DMS114 treated with DMSO at 0.1 percent for 48 hours (cell line): ENCODE results near the gene NFIA.

Source experiments
- DNase-seq: peaks from one replicate; lab custom pipeline; 2025; ENCODE audit not compliant: unreplicated experiment; lab: John Stamatoyannopoulos, UW

Gene NFIA

DNA sequence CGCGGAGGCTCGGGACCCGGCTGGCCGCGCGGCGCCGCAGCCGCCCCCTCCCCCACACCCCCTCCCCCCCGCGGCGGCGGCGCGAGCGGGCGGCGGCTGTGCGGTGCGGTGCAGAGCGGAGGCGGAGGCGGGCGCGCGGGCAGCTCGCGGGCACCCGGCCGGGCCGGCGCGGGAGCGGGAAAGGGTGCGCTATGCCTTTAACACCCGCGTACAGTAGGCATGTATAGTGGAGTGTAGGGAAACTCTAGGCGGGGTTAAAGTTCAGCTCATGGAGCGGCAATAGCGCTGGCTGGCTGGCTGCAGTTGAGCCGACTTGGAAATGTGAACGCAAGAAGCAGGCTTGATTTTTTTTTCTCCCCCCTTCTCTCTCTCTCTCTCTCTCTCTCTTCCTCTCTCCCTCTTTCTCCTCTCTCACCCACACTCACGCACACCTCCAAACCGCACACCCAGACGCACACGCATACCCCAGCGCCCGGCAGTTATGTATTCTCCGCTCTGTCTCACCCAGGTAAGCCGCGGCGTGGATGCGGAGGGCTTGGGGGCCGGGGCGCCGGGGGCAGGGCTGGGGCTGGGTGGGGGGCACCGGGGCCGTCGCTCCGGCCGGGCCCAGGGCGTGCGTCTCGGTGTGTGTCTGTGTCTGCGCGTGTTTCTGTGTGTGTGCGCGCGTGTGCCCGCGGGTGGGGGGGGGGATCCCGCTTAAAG lies at the start of gene NFIA:
TSS of gene NFIA (plus strand) at position 251 of the 702 bp plus-strand sequence.
- peak; percentile 53 for DNase-seq

DNA sequence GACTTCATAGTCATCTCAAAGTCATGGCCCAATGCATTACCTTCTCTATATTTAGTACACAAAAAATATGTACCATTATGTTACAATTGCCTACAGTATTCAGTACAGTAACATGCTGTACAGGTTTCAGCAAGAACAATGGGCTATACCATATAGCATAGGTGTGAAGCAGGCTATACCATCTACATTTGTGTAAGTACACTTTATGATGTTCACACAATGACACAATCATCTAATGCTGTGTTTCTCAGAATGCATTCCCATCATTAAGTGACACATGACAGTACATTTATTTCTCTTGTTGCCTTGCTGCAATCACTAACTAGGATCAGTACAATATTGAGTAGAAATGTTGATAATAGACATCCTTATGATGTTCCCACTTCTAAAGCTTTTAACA lies 46.5 kb upstream of the NFIA start:
- no peak for DNase-seq

DNA sequence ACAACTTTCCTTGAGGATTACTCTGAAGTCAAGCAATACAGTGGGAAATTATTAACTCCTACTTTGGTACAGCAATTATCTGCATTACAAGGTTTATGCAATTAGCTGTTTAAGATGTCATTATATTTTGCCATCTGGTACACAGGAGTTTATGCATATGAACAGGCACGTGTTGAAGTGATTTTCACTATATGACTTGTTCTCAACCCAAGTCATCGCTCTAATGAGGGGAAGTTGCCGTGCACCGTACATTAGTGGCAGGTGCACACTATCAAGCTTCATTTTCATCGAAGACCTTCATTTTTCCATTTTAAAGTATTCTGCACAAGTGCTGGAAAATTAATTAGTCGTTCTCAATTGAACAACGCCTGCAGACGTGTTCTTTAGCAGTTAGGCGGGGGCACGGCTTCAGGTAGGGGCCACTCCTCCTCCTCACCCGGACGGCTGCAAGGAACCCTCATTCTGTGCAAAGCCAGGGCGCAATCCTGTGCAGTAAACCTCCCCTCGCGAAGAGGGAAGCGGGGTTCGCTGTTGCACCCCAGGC lies 39.8 kb upstream of the NFIA start:
- no peak for DNase-seq

DNA sequence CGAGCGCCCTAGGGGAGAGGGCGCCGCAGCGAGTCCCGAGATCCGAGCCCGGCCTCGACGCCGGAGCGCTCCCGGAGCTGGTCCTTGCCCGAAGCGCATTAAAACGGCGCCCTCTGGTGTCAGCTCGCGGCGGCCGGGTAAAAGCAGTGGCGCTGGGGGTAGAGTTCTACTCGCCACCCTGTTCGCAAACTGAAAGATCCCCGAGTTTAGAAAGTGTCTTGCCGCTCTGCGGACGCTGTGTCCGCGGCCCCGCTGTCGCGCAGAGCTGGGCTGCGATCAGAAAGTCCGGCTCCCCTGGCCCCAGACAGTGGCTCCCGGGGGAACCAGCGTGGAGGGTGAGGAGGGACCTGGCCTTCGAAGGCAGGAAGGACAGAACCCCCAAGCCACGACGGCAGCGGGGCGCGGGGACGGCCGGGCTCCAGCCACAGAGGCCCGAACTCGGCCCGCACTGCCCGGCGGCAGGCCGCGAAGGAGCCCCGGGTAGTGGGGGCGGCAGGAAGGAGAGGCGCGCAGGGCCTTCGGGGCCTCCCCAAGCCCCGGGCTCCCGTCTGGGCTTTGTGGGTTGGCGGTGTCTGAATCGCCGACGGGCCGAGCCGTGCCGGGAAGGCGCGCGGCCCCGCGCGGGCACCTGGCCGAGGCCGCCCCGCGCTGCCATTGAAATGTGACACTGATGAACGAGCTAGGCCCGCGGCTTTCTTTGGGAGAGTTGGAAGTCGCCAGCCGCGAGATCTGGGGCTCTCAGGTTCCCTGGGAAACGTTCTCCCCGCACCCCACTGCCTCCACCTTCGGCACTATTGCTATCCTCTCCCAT lies 39.1 kb upstream of the NFIA start:
- DNase-seq: peak; percentile 41

DNA sequence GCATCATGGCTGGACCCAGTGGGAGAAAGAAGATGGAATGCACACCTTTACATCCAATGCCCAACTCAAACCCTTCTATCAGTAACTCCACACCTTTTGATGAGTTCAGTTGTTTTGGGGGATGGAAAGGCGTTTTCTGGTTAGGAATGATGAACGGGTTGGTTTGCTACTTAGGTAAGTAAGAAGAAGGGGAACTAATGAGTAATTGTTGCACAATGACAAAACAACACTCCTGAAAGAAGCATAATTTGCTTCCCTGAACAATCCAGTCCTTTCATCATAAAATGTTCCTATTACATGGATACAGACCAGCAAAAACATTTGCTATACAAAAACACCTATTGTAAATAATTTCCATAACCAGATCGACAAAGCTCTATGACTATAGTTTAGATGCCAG lies 35.9 kb upstream of the NFIA start:
- DNase-seq: no peak

DNA sequence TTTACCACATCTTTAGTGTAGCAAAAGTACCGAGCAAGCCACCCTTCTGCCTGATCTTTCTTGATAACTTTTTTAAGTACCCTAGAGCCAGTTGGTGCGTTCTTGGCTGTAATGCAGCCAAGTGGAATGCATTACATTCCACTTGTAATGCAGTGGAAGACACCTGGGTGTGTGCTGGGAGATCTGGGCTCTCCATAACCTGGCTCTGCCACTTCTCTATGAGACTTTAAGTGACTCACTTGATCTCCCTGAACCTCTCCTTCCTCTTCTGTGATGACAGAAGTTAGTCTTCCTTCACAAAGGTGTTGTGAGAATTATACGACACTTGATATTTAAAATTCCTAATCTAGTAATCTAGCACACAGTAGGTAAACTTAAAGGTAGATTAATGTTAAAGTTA lies 35.3 kb upstream of the NFIA start:
- no peak for DNase-seq

DNA sequence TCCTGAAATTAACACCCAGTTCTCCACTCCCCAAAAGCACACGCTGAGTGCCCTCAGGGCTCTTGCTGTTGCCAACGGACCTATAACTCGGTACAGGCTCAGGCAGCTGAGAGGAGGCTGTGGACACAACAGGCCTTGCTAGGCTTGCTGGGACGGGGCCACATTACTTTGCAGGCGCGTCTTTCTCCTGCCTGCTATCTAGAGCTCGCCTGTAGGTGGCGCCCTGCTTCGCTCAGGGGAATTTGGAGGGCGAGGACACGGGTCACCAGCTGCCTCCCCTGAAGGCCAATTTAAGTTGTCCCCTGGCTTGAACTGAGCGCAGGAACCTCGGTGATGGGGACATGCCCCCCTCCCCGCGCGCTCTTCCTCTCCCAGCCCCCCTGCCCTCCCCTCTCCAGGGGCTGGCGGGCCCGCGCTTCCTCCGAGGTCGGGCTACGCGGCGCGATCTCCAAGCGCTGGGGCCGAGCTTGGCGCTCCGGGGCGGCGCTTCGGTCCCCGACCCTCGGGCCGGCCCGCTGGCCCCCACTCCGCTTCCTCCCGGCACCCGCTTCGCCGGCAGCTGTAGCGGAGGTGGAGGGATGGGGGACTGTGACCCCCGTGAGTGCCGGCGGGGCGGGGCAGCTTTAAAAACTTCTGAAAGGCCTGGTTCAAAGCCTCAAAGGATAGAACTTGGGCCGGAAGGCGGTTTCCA lies 32.4 kb upstream of the NFIA start:
- DNase-seq: peak; percentile 74

DNA sequence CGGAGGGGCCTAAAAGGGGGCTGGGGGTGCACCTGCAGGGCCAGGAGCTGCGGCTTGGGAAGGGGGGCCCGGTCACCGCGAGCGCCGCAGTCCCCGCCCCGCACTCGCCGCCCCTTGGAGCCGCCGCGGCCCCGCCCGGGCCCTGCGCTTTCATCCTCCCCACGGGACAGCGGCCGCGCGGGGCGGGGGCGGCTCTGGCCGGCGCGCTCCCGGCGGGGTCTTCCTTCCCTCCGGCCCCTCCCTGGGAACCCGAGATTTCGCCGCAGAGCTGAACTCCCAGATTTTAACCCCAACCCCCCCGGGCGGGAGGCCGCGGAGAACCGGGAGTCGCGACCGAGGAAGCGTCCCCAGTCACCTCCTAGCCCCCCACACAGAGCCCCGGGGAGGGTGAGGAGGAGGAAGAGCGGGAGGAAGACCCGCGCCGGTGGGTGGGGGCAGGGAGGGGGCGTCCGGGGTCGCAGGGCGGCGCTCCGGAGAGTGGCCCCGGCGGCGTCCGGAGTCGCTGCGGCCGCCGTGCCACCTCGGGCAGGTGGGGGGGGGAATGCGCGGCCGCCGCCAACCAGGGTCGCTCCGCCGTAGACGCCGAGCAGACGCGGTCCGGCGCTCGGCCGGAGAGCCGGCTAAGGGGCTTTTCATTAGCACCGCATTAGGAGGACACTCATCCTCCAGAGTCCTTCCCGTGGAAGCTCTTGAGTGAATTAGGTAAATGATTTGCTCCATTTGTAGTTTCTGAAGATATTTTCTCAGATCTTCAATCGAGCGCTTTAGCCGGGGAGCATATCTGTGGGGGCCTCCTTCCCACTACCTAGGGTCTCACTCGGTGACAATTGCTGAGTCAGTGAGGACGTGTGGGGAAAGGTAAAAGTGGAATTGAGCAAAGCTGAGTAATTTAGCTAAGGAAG lies 31.6 kb upstream of the NFIA start:
- DNase-seq: no peak

DNA sequence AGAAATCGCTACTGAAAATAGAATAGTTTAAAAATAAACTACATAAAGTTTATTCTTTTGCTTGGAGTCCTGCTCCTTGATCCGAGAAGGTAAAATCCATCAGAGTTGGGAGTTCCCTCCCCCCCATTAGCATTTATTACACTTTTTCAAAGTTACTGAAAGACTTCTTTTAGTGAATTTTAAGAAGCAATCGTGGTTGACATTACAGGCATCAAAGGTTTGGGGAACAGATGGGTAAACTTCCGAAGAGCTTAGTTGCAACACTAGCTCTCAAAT lies 31.0 kb upstream of the NFIA start:
- DNase-seq: peak; percentile 12

DNA sequence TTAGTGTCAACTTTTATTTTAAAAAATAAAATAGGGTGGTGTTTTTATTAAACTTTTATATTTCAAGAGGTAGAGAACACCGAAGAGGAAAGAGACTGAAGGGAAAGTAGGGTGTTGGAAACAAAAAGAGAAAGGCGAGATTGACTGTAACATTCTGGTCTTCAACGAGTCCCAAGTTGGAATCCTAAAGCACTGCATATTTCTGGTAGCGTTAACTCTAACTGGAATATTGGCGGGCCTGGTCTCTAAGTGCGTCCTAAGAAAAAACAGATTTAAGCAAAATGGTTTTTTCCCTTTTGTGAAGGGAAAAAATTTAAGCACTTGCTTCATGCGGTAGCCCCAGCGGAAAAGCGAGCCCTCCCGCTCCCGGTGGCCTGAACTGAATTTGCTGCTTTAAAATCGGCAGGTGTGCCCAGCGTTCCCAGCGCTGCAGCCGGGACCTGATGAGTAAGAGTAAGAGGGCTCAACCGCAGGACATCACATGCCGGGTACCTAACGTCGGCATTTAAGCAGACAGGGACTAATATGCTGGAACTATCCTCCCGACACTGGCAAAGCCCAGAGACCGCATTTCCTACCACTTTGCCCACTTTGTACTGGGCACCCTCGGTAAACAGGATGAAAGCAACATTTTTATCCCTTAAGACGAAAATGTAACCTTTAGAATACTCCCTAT lies 30.5 kb upstream of the NFIA start:
- no peak for DNase-seq

DNA sequence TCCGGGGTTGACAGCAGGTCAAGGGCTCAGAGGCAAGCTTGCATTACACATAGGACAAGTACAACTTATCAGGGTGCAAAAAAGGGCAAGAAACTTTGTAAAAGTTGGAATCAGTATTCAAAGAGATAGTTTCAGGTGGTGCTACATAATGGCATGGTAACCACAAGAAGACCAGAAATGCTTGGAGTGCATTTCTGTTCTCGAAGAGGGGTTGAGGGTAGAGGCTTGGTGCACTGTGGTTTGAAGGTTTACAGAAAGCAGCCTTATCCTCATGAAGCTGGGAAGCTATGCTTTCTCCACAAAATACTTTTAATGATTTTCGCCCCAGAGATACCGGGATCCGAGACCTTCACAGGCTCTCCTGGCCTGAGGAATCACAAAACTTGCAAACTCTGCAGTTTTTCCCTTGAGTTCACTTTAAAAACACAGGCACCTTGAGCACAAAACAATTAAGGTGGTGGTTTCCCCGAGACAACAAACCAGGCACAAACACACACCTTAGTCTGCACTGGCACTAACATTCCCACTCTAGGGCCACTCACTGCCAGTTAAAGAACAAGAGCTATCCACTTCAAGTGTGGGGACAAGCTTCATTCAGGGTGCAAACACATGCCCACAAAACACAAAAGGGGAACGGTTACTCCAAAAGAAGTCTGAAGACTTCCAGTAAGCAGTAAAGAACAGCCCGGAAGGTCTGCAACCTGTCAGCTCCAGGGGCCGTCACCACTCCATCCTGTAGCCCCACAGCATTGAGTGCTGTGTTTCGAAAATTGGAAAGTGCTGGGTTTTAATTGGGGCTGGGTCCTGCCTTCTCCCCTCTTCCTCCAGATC lies 29.8 kb upstream of the NFIA start:
- DNase-seq: no peak

DNA sequence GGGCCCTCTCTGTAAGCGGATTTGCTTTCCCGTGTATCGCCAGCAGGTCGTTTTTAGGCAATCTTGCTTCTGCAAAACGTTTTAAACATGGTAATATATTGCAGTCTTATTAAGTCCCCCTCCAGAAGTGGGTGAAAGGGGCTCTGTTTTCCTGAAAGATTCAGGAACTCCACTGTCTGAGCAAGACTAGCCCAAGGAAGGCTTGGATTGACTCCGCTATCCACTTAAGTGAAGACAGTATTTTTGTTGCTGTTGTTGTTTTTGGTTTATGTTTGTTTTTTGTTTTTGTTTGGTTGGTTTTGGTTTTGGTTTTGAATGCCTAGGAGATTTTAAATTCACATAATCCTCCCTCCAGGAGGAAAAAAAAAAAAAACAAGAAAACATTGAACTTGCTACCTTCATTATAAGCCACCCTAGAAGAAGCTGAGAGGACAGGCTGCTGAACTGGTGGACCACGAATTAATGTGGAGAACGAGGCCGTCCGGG lies 29.1 kb upstream of the NFIA start:
- no peak for DNase-seq

DNA sequence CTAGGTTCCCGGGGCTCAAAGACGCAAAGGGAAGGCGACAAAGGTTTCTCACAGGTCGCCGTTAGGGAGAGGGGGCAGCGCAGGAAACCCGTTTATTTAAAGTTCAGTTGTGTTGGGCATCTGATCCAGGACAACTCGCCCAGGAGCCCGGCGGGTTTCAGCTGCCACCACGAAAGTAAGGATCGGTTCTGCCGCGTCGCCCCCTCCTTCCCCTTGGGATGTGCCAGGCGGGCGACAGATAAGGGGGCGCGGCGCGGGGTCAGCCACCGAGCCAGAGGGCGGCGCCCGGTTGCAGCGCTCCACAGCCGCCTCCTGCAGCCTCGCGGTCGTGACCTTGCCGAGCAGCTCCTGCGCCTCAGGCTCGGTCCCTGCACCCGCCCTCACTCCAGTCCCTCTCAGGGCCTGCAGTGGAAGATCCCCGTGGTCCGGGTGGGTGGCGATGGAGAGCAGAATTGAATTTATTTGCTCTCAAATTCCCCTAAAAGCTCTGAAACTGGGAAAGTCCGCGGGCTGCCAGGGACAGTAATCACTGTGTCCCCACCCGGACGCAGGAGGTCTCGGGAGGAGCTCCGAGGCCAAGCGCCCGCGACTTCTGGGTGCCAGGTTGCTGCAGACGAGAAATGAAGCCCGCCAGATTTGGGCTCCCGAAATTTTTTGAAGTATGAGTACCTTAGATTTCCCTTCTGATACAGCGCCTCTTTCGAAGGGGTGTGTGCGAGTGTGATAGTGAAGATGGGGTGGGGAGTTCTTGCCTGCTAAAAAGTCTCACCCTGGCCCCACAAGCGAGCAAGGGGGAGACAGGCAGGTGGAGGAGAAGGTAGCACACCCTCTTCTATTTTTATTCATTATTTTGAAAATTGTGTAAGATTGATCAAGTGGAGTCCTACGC lies 28.4 kb upstream of the NFIA start:
- DNase-seq: no peak

DNA sequence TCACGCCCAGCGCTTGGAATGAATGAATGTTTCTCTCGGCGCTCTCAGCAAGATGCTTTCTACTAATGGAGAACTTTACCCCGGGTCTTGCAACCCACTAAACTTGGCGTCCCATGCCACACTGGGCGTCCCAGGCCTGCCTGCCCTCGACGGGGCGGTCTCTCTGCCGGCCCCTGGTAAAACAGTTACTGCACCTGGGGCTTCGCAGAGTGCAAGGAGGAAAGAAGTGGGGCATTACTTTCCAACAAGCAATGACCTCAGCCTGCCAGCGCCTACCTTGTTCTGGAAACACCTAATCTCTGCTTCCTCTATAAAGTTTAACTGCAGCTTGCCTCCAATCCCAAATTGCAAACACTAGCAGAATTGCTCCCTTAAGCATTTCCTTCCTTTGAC lies 27.8 kb upstream of the NFIA start:
- no peak for DNase-seq

DNA sequence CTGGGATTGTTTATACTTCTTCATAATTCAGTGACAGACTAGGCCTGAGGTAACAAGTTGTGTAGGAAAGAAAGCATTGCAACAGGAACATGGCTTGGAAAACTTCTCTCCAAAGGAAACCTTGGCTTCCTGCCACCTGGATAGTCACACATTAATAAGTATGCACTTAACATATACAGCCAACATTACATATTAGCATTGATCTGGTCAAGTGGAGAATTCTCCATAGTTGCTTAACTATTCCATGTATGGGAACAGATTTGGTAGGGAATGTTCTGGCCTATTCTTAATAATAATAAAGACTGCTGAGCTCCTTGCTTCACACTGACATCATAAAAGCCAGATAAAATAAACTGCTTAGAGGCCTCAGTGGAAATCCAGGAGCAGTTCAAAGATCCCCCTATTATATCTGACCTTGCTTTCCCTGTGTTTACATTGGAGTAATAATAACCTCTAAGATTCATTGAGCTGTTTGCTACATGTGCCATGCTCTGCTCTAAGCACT lies 27.2 kb upstream of the NFIA start:
- no peak for DNase-seq

DNA sequence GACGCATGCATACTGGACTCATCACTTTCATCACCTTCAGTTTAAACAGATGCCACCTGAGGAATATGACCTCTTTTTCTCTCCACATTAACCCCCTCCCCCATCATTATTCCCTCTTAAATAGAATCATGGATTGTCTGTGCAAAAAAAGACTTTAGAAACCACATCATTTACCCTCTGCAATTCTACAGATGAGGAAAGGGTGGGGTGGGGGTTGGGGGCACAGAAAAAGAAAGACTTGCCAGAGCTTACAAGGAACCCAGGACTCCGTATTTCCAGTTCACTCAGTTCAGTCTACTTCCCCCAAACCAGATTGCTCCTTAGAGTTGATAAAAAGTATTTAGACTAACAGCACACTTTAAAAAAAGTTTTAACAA lies 26.2 kb upstream of the NFIA start:
- DNase-seq: no peak

DNA sequence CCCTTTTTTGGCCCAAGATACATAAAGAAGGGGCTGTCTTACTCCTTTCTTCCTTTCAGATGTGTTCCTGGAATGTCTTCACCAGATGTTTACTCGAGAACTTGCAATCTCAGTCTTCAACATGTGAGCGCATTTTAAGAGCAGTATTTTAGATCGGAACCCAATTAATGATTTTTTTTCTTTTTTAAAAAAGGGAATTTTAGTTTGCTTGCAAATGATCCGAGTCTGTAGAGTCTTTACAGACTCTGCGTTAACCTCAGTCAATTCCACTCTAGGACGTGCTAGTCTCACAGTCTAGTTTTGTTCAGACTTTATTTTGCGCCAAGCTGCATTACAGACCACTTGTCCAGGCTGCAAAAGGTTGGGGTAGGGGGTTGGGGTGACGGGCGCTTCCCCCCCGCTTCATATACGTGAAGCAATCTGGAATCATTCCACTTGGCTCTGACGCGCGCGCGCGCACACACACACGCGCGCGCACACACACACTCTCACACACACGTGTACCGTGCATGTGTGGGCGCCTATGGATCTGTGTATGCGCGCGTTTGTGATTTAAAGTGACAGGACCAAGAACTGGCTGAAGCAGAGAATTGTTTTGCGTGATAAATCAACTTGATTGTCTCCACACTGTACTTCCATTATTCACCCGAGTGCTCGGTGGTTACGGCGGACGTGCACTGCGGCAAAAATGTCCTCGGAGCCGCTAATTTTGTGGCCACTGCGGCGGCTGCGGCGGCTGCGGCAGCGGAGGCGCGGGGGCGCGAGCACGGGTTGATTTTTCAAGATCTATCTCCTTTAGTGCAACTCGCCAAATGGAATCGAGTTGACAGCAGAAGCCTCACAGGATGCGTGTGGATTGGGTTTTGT lies 25.6 kb upstream of the NFIA start:
- peak; percentile 63 for DNase-seq
